Forelimb muscle (tissue), 1 donor: Measurements from ENCODE around the gene NSMCE4A. TPM values are rescaled to one million over a fixed set of nuclear protein-coding genes. Genes with fewer than 3 reads are reported as not detected.
"Not testable (repeated sequence)": the region's sequence is repeated elsewhere in the genome, so short reads cannot be mapped to it uniquely, and the experiment has no call there.

Experiments used
- DNase-seq: peaks from one replicate; pipeline ENCODE4 v3.0.0-alpha.2; 2013; ENCODE audit warnings: low read depth
- polyA plus RNA-seq: library from polyadenylated mRNA; unstranded; fragments of 120-200 nt; gene quantifications from one replicate; pipeline ENCODE4 v1.2.1, GENCODE V29; 2013; ENCODE audit not compliant: insufficient read length

The NSMCE4A gene
- polyA plus RNA-seq, 1 donor = 39.9 TPM

- no peak for DNase-seq
Observed at GRCh38 chr10:121936295-121936694, 38.7 kb downstream of the NSMCE4A start.

DNA sequence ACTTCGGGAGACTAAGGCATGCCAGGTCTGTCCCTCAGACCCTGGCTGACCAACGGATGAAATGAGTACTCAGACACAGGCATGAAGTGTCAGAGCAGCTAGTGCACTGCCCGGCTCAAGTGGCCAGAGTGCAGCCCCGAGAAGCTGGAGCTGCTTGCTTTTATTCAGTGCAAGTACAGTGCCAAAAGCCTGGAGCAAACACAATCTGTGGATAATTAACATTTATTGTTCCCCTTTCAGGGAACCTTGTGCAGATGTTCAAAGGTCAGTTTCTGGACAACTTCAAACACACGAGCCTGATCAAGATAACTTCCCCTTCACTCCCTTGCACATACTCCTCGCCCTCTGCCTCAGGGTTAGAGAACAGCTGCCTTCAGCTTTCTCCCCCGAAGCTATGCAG lies 39.3 kb downstream of the NSMCE4A start:
- no peak for DNase-seq

- DNase-seq = not testable (repeated sequence)
Observed at GRCh38 chr10:121930268-121931085, 44.5 kb downstream of the NSMCE4A start.

GRCh38 chr10:121929585-121930267 lies 45.3 kb downstream of the NSMCE4A start:
- DNase-seq = not testable (repeated sequence)

GRCh38 chr10:121928528-121928884 lies 46.5 kb downstream of the NSMCE4A start:
- no peak for DNase-seq

GRCh38 chr10:121927841-121928527 lies 47.0 kb downstream of the NSMCE4A start, which contains the start of gene ATE1:
Gene ATE1, minus strand, starts transcription at chr10:121928031. Its CDS starts 82 bp downstream, at chr10:121927949.
- peak; percentile 80 for DNase-seq

- DNase-seq = no peak
Observed at GRCh38 chr10:121927318-121927840, 47.6 kb downstream of the NSMCE4A start.

DNA sequence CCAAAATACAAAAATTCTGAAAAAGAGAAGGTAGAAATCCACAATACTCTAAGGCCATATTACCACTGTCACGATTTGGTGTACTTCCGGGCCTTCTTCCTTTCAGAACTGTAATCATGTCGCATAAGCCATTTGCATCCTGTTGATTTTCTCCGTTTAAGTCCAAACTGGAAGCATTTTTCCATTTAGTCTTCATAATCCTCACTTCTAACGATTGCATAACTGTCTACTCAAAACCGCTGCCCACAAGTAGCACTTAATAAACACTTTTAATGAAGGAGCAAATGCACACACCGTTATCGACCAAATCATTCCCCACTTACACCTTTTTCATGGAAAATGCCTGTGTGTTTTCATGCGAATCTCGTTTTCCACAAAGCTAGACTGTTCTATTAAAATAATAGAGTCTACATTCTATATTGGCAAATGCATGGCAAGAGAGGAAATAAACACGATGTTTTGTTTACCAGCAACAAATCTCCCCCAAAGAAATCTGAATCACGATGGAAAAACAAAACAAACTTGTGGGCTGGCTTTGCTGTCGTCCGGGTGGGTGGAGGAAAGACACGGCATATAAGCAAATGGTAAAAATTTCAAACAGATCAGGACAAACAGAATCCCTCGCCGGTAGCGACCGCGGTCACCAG lies 48.2 kb downstream of the NSMCE4A start:
- DNase-seq = no peak

GRCh38 chr10:121926157-121926556 lies 48.9 kb downstream of the NSMCE4A start:
- no peak for DNase-seq

- no peak for DNase-seq
Observed at GRCh38 chr10:121921238-121921931, 53.6 kb downstream of the NSMCE4A start.

GRCh38 chr10:121919666-121920065 lies 55.4 kb downstream of the NSMCE4A start:
- no peak for DNase-seq

- DNase-seq = not testable (repeated sequence)
Observed at GRCh38 chr10:121918800-121919199, 56.2 kb downstream of the NSMCE4A start.

- no peak for DNase-seq
Observed at GRCh38 chr10:121914661-121915060, 60.4 kb downstream of the NSMCE4A start.

DNA sequence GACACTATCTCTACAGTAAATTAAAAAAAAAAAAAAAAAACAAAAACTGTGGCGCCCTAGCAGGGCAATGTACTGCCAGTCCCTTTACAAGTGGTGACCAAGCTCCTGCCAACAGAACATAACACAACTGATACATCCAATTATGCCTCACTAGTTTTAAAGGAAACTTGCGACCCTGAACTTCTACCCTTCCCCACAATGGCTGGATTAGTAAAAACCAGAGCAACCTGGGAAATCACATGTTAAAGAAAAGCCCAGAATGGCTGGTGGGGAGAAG lies 63.7 kb downstream of the NSMCE4A start:
- DNase-seq = no peak

- no peak for DNase-seq
Observed at GRCh38 chr10:121910673-121911420, 64.2 kb downstream of the NSMCE4A start.

Other genes with a start within 250 kb of the NSMCE4A start
- 18.6 TPM for gene ATE1, start 47.2 kb downstream of the NSMCE4A start, polyA plus RNA-seq
- gene TACC2, start 13.9 kb upstream of the NSMCE4A start, polyA plus RNA-seq = 122 TPM